GM23338 (cell line): Measurements from ENCODE around the gene GSX2.

Experiments used
- CREB1 ChIP-seq: fragments of 250-450 bp; sonication (Bioruptor Pico); IDR thresholded peaks from 2 replicates; pipeline ENCODE4 v1.5.0; 2020; ENCODE audit warnings: low read depth, mild to moderate bottlenecking, moderate library complexity
- CTCF ChIP-seq, 2 experiments: fragments of 200-600 bp in 1 of 2; sonication (generic) in 1 of 2; conservative IDR thresholded peaks; 2 replicates each; pipeline versions ENCODE4 v1.5.1 to v1.6.1; 2016 to 2017; ENCODE audit warnings: antibody characterized with exemption in 2 of 2, low read depth in 2 of 2, mild to moderate bottlenecking in 2 of 2, moderate library complexity in 1 of 2
- EZH2 ChIP-seq: fragments of 200-600 bp; sonication (generic); IDR thresholded peaks from one replicate; pipeline ENCODE4 v1.8.0; 2017; ENCODE audit warnings: antibody characterized with exemption, mild to moderate bottlenecking, low read depth; ENCODE audit not compliant: unreplicated experiment
- EZH2phosphoT487 ChIP-seq: fragments of 200-600 bp; sonication (generic); IDR thresholded peaks from one replicate; pipeline ENCODE4 v1.8.1; 2018; ENCODE audit warnings: antibody characterized with exemption; ENCODE audit not compliant: unreplicated experiment
- JUNB ChIP-seq: IDR thresholded peaks from one replicate; pipeline ENCODE4 v1.6.1; 2016; ENCODE audit warnings: antibody characterized with exemption; ENCODE audit not compliant: unreplicated experiment
- NANOG ChIP-seq: IDR thresholded peaks from 2 replicates; pipeline ENCODE4 v1.6.1; 2016; ENCODE audit warnings: antibody characterized with exemption, borderline replicate concordance
- POLR2AphosphoS5 ChIP-seq: IDR thresholded peaks from 2 replicates; pipeline ENCODE4 v1.6.1; 2016; ENCODE audit warnings: antibody characterized with exemption, low read depth
- REST ChIP-seq: IDR thresholded peaks from one replicate; pipeline ENCODE4 v1.6.1; 2018; ENCODE audit warnings: antibody characterized with exemption; ENCODE audit not compliant: unreplicated experiment
- ZNF114 ChIP-seq: fragments of 250-450 bp; sonication (Bioruptor Pico); IDR thresholded peaks from 2 replicates; pipeline ENCODE4 v1.5.0; 2020; ENCODE audit warnings: mild to moderate bottlenecking, moderate library complexity
- ZNF462 ChIP-seq: fragments of 250-450 bp; sonication (Bioruptor Pico); IDR thresholded peaks from 2 replicates; pipeline ENCODE4 v1.5.0; 2020; ENCODE audit warnings: mild to moderate bottlenecking, moderate library complexity

- no peak for TF ChIP-seq POLR2AphosphoS5
- no peak for TF ChIP-seq CTCF (conservative IDR thresholded peaks at IDR 0.05; ENCODE audit: low read depth in 2 of 2)
- no peak for TF ChIP-seq ZNF462
- TF ChIP-seq EZH2: no peak
- no peak for TF ChIP-seq ZNF114 (CRISPR knock-in tag)
- no peak for TF ChIP-seq EZH2phosphoT487
- TF ChIP-seq CREB1 (CRISPR knock-in tag): no peak
- no peak for TF ChIP-seq JUNB
- no peak for TF ChIP-seq REST
- no peak for TF ChIP-seq NANOG
Observed at GRCh38 chr4:54139332-54139731, 39.4 kb downstream of the GSX2 start.
